Left kidney (tissue), 2 donors: ENCODE results near the gene NHERF1. TPM values are rescaled to one million over a fixed set of nuclear protein-coding genes. Genes with fewer than 3 reads are reported as not detected.

Experiments
- DNase-seq: peaks from one replicate; pipeline ENCODE4 v3.0.0-alpha.2; 2013
- polyA plus RNA-seq: library from polyadenylated mRNA; unstranded; fragments of 120-200 nt; gene quantifications from one replicate; pipeline ENCODE4 v1.2.1, GENCODE V29; 2013; ENCODE audit not compliant: insufficient read length

Gene NHERF1
- polyA plus RNA-seq, 1 donor: 163 TPM

DNA sequence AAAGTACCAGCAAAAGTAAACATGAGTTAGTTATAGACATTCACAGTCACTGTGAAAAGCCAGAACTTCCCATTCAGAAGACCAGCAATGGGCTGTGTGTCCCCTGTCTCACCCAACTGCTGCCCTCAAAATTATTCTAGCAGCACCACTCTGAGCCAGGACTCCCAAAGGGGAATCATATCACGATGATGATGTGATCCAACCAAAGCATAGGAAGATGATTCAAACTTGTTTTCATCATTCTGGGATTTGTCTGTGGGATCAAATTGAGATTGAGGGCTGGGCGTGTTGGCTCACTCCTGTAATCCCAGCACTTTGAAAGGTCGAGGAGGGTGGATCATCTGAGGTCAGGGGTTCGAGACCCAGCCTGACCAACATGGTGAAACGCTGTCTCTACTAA lies 34.1 kb downstream of the NHERF1 start:
- no peak for DNase-seq

DNA sequence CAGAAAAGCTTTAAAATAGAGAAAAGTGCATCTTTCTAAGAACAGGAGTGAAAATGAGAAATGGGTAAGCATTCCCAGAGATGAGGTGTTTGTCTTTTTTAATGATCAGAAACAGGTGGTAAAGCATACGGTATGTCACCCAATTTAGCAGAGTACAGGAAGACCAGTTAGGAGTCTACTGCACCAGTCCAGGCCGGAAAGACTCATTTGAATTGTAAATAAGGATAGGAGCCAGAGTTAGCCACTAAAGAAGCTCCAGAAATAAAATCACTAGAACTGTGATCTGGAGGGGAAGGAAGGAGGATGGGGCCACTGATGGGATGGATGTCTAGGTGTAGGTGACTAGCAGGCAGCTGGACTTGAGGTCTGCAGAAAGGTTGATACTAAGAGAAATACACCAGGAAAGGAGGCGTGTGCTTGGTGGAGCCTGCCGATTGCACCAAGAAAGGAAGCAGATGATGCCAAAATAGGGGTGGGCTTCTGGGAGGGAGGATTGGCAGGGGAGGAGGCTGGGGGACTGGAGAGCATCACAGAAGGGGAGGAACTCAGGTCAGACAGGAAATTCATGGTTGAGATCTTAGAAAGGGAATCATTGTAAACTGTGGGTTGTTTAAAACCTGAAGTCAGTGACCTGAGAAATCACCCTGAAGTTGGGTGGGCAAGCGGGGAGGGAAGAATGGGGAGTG lies 35.8 kb downstream of the NHERF1 start:
- no peak for DNase-seq

DNA sequence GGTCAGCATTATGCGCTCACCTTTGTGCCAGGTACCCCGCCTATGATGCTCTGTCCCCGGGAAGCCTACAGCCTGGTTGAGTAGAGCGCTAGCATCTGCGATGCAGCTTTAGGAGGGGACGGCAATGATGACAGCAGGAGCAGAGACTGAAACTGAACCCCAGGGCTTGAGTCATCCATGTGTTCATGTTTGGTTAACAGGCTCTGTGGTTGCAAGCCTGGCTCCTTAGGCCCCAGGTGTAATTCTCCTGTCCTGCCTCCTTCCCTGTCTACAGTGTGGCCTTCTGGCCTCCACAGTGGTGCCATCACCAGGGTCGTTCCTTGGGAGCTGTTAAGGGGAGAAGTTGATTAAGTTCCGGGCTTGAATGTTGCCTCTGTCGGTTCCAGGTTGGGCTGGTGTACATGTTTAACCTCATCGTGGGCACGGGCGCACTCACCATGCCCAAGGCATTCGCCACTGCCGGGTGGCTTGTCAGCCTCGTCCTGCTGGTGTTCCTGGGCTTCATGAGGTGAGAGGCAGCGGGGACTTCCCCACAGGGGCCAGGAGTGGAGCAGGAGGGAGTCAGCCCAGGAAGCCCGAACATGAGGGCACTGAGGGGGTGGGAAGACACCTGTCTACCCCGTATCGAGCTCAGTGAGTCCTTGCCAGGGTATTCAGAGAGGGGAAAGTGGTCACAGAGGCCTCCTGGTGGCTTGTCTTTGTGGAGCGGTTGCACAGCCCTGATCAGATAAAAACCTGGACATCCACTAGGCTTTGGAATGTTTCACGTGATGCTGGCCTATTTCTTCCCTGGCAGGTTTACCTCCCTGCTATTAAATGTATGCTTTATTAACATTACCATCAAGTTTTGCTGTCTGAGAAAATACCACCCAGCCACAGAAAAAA lies 36.9 kb downstream of the NHERF1 start:
- no peak for DNase-seq

DNA sequence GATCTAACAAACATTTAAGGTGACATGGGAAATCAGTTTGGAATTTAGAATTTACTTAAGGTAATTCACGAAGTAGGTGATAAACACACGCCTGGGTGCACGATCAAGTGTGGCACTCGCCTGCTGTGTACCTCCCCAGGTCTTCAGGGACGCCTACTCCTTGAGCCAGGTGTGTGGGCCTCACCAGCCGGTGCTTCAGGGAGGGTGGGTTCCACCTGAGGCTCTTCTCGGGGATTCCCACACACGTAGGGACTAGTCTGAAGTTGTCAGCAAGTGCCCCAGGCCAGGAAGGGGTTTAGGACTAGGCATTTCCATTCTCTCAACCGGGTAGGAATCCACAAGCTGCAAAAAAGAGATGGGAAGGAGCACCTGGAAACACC lies 37.5 kb downstream of the NHERF1 start:
- DNase-seq: no peak

DNA sequence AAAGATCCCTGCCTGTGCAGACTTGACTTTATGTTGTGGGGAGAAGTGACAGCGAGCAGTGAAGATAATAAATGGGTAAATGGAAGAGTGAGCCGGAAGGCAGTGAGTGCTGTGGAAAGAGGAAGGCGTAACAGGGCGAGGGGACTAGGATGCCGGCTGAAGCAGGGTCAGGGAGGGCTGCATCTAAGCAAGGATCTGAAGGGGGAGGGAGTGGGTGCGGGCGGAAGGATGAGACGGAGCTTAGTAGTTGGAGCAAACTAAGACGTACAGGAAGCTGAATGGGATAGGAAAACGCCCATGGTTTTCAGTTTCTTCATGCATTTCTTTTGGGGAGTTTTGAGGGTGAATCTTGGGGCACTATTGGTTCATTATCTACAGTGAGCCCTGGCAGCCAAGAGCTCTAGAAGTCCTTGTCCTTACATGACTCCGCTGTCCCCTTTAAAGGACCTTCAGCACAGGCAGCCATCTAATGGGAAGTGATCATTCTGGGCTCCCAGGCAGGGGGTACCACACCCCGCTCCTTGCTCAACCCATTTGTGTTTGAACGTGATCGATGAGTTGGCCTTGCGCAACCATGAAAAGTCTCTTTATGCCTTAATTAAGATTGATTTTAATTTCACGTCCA lies 38.1 kb downstream of the NHERF1 start:
- DNase-seq: no peak

DNA sequence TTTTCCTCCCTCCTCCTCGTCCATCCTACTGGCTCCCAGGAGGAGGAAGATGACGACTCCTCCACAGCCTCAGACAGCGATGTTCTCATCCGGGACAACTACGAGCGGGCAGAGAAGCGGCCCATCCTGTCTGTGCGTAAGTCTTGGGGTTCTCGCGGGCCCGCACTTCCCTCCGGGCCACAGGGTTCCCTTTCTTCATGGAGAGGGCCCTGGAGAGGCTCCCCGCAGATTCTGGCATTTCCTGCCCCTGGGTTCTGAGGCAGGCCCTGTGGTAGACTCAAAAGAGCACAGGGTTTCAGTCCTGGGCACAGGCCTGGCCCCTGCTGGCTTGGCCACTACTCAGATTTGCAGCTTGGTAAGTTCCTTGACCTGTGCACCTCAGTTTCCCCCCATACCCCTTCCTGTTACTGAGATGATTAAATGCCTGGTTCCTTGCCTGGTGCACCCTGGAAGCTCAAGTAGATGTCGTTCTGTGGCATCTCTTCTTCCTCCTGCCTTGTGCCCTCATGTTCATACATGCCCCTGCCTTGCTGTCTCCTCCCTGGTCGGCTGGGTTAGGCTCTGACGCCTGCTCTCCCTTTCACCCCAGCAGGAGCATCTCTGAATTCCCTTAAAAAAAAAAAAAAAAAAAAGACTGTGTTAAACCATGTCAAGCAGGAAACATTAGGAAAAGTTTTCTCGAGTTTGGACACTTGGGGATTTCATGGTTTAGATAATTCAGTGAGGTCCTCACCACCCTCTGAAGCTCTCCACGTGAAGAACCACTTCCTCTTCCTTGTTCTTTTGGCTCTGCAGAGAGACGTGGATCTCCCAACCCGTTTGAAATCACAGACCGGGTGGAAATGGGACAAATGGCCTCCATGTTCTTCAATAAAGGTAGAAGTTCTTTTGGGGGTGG lies 42.0 kb downstream of the NHERF1 start:
- DNase-seq: no peak

DNA sequence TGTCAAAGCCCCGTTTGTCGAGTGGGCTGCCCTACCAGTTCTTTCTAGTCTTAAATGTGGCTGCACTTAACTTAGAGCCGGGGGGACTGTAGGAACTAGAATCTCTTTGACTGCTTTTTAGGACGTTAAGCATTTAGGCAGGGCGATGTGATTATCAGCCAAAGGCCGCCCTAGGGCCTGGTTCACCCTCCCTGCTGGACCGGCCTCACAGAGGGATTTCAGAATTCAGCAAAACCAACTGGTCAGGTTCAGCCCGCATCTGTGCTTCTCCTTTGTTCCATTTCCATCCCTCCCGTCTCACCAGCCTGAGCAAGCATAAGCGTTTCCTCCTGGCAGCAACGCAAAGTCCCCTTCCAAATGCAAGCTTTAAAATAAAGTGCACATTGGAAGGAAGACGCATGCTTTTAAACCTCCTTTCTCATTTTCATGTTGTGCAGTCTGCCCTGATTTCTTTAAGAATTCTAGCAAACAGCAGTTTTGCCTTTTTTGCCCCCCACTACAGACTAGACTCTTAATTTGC lies 44.2 kb downstream of the NHERF1 start:
- no peak for DNase-seq

DNA sequence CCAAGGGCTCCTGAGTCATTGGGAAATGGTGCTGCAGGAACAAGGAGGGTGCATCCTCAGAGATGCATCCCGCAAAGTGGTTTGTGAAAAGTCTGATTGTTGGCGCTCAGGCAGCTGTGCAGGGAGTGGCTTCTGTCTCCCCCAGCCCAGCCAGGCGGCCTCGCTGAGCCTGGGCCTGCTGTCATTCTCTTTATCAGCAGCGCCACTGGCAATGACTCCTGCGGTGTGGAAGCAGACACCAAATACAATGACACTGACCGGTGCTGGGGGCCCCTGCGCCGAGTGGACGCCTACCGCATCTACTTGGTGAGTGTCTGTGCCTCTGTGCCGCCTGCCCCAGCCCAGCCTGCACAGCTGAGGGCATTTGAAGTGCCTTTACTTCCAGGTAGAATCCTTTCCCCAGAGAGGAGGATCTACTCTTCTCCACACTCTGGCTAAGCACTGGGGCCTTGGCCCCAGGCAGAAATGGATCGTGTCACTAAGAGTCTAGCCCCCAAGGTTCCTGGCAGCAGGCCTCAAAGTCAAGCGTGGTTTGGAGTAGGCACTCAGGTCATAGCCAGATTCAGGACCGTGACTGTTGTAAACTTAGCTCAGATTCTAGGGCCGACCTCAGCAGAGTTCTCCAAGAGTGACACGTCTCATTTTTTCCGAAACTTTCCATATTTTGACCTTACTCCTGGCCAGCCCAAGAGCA lies 47.0 kb downstream of the NHERF1 start:
- no peak for DNase-seq

DNA sequence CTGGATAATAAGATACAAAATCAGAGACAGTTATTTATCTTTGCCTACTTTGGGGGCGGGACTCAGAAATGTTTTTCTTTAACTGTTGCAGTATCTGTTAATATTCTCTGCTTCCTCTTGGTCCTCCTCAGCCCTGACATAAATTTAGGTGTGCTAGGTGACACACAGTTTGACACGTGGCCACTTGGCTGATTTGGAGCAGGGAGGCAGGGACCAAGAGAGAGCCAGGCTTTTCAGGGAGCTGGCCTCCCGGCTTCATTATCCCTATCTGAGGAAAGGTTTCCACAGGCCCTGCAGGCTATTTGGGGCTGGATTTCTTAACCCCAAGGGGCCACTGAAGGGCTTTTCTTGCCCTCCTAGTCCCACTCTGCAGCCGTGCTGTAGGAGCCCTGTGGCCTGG lies 47.8 kb downstream of the NHERF1 start:
- DNase-seq: no peak

DNA sequence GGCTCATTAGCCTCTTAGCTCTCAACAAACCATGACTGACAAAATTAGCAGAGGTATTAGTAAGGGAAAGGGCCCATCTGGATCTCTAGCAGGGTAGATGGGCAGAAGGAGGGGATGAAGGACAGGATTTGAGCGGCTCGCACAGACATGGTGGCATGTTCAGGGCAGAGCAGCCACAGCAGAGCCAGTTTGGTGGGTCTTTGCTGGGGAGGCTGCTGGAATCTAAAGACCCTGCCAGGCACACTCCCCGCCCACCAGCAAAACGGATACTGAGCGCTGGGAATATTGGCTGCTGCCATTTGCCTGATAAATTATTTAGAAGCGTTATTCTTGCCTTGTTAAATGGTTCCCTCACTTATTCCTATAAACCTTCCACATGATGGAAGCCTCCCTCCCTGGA lies 48.4 kb downstream of the NHERF1 start:
- no peak for DNase-seq

DNA sequence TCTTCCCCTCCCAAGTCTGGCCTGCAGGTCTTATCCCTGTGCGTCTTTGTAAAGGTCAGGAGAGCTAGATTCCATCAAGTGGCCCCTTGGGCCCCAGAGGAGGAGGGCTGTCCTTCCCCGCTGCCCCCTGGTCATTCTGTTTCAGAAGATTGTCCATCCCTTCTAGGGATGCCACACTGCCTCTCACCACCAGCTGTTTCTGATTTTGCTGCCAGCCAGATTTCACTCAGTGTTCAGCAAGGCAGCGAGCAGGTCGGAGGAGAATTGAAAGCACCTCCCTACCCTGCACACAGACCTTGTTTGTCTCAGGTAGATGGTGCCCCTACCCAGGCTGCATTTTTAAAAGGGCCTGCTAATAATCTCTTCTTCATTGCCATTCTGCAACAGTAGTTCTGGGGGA lies 49.4 kb downstream of the NHERF1 start:
- DNase-seq: no peak

DNA sequence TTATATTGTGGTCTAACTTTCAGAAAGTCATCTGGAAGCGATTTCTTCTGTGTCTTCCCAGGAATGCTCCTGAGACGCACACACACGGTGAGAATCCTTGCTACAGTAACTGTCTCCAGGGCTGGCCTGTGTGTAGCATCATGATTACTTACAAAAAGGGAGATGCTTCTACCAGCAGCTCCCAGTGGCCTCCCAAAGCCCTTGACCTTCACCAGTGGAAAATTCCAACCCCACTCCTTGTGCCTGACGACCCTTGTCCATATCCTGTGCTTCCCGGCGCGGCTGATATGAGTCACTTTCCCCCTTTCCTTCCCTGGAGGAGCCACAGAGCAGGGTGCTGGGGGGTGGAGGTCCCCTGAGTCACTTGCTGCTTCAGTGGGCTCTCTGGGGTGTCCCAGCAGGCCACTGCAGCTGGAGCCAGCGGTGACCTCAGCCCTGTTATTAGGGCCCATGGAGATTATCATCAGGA lies 49.8 kb downstream of the NHERF1 start:
- DNase-seq: no peak

DNA sequence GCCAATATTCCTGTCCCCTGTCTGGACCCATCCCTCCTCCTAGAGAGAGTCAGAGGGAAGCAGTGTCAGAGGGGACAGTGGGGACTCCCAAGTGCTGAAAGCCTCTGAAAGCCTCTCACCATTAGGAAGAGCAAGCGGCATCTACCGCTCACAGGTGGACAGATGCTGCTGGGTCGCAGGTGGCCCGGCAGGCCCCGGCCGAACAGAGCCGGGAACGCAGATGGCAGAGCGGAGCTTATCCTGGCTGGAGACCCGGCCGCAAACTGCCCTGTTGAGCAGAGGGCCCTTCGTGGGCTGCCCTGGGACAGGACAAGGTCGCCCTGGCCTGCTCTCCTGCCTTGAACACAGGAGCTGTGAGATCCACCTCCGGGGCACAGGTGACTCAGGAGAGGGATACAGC lies 50.7 kb downstream of the NHERF1 start:
- DNase-seq: no peak

DNA sequence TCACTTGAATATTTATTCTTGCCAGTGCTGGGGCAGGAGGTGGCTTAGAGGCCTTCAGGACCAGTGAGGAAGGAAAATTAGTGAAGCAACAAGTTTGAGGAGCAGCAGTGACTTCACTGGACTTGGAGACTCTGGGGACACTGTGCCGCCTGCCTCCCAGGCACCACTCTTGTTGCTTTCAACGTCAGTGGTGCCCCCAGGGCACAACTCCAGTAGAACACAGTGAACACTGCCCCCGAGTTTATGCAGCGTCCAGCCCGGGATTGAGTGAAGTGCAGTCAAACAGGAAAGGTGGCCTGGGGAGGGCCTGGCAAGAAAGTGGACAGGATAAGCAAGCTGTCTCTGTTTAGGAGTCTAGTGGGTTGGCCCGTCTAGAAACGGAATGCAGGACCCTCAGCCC lies 52.1 kb downstream of the NHERF1 start:
- DNase-seq: no peak

DNA sequence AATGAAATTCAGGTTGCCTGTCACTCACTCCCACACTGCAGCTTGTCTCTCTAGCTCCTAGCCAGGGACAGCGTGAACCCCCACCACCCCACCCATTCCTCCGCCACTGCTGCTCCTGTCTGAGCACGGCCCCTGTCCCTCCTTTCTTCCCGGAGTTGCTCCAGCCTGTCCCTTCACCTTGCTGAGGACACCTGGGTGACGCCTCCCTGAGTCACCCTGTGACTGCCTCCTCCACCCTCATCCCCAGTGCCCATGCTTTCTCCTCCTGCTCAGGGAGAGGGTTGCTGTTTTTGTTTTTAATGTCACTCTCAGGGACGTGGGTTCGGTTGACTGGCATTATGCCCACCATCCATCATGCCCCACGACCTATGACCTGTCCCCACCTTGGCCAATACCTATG lies 53.5 kb downstream of the NHERF1 start:
- no peak for DNase-seq

DNA sequence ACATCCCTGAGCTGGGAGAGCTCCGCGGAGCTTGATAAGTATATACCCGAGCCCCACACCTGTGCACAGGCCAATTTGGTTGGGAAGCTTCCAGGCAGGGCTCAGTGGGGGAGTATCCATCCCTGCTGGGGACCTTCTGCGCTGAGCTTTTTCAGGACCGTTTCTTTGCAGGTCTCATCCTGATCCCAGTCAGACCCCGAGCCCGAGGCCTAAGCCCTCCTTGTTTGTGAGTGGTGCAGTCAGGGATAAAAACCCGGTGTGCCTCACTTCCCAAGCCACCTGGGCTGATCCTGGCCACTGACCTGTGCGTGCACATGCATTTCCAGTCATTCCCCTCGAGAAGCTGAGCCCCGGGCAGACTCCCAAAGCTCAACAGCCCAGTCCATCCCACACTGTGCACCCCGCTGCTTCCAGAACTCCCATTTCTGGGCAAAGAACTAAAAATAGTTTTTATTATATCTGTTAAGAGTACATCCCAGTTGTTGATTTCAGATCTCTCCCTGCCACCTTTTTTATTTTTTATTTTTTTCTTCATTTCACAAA lies 55.0 kb downstream of the NHERF1 start:
- no peak for DNase-seq

DNA sequence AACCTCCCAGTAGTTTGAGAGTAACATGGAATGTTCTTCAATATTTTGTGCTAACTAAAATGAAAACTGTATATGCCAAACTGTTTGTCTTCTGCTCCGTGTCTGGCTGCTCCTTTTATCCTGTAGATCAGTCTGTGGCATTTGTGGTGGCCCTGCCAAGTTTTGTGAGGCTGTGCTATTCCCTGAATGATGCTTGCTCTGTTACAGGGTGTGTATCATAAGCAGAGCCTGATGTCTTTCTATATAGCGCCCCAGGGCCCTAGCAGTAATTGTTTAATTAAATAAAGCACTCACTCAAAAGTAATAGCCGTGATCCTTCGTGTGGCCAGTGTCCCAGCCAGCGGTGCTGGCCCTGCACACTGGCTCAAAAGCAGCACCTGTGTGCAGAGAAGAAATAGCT lies 55.5 kb downstream of the NHERF1 start:
- no peak for DNase-seq

DNA sequence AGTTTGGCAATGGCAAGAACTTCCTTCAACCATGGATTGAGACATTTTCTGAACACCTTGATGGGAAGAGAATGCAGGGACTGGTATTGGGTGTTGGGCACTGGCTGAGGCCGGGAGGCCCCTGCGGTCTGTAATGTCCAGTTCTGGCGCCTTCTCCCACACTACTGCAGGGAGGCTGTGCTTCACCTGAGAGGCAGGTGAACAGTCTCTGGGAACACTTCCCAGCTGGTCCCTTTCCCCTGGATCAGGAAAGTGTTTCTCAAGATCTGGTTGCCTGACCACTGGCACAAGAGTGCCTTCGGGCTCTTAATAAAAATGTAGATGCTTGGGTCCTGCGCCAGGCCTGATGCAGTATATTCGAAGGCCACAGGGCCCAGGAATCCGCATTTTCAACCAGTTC lies 56.3 kb downstream of the NHERF1 start:
- no peak for DNase-seq

DNA sequence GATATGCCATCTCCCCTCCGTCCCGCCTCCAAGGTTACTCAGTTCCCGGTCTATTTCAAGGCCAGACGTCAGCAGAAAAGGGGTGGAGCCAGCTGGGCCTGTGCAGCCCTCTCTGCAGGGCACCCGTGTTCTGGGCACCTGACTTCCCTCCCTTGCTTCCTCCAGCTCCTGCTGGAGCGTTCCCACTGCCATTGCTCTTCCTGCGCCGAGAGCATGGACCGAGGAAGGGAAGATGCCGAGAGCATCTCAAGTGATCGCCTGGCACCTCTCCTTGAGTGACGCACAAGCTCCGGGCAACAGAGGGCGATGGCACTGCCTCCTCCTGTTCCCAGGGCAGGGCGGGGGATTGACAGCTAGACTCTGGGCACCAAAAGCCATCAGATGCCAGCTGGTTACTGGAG lies 57.2 kb downstream of the NHERF1 start:
- DNase-seq: no peak

DNA sequence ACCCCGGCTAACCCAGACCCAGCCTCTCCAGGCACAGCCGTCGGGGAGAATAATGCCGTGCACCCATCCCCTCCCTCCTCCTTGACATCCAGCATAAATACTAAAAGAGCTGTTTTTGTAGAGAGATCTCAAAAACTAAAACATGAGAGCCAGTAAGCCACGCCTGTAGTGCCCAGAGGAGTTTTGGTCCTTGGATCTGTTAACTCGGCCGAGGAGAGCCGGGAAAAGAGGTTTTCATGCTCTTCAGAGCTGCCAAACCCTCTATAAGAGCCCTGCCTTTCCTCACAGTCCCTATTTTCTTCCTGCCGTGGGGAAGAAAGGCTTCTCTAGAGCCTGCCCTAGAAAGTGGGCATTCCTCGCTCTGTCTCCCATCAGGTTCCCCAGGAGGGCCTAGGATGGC lies 57.9 kb downstream of the NHERF1 start:
- no peak for DNase-seq

DNA sequence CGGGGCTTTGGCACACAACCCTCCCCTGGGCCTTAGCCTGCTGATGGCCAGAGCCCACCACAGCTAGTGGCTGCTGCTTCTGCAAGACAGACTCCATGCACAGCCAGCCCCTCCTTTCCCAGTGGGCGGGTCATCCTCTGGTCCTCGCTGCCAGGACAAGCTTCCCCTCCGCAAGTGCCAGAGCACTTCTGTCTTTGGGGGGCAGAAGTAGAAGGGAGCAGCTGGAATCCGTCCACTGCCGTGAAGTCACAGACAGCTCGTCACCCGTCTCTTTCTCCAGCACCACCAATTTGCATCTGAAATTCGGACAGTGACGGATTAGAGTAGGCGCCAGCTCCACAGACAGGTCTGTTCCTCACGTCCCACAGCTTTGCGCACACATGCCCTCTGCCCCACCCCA lies 59.0 kb downstream of the NHERF1 start:
- DNase-seq: no peak
